ENCODE measurements around the gene DDRGK1.

DNA sequence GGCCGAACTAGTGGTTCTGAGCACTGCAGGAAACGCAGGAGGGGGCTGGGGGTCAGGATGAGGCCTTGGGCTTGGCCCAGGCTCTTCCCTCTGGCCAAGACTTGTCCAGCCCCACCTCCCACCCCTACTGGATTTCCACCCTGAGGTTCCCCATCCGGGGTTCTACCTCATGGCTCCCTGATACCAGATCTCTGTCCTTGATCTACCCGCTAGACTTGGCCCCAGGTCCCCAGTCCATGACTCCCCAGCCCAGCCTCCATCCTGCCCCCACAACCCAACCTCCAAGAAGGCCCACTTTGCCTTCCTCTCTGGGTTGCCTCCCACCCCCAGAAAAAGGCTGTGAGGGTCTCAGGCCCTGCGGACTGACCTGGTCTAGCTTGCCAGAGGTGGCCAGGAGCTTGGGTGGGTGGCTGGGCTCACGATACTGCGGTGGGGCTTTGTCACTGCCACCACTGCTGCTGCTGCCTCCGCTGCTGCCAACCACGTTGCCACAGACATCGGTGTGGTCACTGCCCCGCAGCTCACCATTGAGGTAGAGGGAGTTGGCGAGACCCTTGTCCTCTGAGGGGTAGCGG, 38.1 kb downstream of the DDRGK1 start:
- TF ChIP-seq EZH2 (IDR thresholded peaks at IDR 0.05; ENCODE audit: low read length, unreplicated experiment) (no peak), CTCF (conservative IDR thresholded peaks at IDR 0.05; ENCODE audit: low read depth, low read length) (no peak)
